Muscle of leg (tissue), 16 donors: ENCODE data around the gene CDKN2AIPNL. TPM values are rescaled to one million over a fixed set of nuclear protein-coding genes. Genes with fewer than 3 reads are reported as not detected.

ENCODE experiments used
- DNase-seq: peaks from one replicate; pipeline ENCODE4 v3.0.0; 2013
- H3K27ac ChIP-seq: one replicate; pipeline ENCODE4 v1.5.1; 2013; ENCODE audit warnings: mild to moderate bottlenecking, low read length, control low read depth
- H3K27me3 ChIP-seq: one replicate; pipeline ENCODE4 v1.6.1; 2013; ENCODE audit warnings: low read length; ENCODE audit not compliant: control insufficient read depth, insufficient read depth
- H3K36me3 ChIP-seq: one replicate; pipeline ENCODE4 v1.6.1; 2013; ENCODE audit warnings: low read length; ENCODE audit not compliant: control insufficient read depth, insufficient read depth
- H3K4me1 ChIP-seq: one replicate; pipeline ENCODE4 v1.6.1; 2013; ENCODE audit warnings: low read length; ENCODE audit not compliant: control insufficient read depth, insufficient read depth
- H3K4me3 ChIP-seq: one replicate; pipeline ENCODE4 v1.5.1; 2013; ENCODE audit warnings: low read length, control low read depth
- H3K9me3 ChIP-seq: replicated peaks from 2 replicates; pipeline ENCODE4 v1.6.1; 2013; ENCODE audit warnings: low read depth, low read length; ENCODE audit not compliant: control insufficient read depth
- WGBS: methylation state at CpG from one replicate; pipeline ENCODE4 v1.1.5; 2013; ENCODE audit warnings: missing lambda C conversion rate; ENCODE audit not compliant: insufficient coverage; 5-methylcytosine and 5-hydroxymethylcytosine counted together
- long read RNA-seq, 11 donors: transcript quantifications; one replicate each; lab custom pipeline, GENCODE V29; 2026
- polyA plus RNA-seq, 8 donors: library from polyadenylated mRNA; unstranded; fragments of 120-200 nt; gene quantifications; one replicate each; pipeline versions ENCODE4 v1.2.1 to v1.2.3, GENCODE V29; 2013; ENCODE audit warnings: inconsistent platforms in 1 of 8, low replicate concordance in 1 of 8; ENCODE audit not compliant: insufficient read length in 8 of 8, insufficient read depth in 1 of 8
- total RNA-seq: library from RNA; stranded (reverse); fragments of 120-200 nt; gene quantifications from one replicate; pipeline ENCODE4 v1.2.4, GENCODE V29; 2013

Gene CDKN2AIPNL, protein sequence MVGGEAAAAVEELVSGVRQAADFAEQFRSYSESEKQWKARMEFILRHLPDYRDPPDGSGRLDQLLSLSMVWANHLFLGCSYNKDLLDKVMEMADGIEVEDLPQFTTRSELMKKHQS
- 32.1 TPM for total RNA-seq
- polyA plus RNA-seq, result 10 to 100 TPM; 26.3 to 29.8 (median 27.5) TPM
- long read RNA-seq, donor 1, transcript CDKN2AIPNL-202 (3 exons, 1,223 nt), result major isoform, 11 of 11 reads
- long read RNA-seq, donor 1, partial matches to known transcripts, result 0 of 11 reads
- long read RNA-seq, donor 1, other reads (novel, unspliced or antisense), result 0 of 11 reads
- long read RNA-seq, donor 2, partial matches to known transcripts, result 0 of 1 reads
- long read RNA-seq, donor 2, other reads (novel, unspliced or antisense), result 0 of 1 reads
- long read RNA-seq, donor 3, transcript CDKN2AIPNL-202 (3 exons, 1,223 nt), result major isoform, 13 of 13 reads
- long read RNA-seq, donor 3, partial matches to known transcripts, result 0 of 13 reads
- long read RNA-seq, donor 3, other reads (novel, unspliced or antisense), result 0 of 13 reads
- long read RNA-seq, donor 4, transcript CDKN2AIPNL-202 (3 exons, 1,223 nt), result major isoform, 9 of 18 reads
- long read RNA-seq, donor 4, partial matches to known transcripts, result 9 of 18 reads
- long read RNA-seq, donor 4, other reads (novel, unspliced or antisense), result 0 of 18 reads
- long read RNA-seq, donor 5, transcript CDKN2AIPNL-202 (3 exons, 1,223 nt), result major isoform, 43 of 49 reads
- long read RNA-seq, donor 5, partial matches to known transcripts, result 0 of 49 reads
- long read RNA-seq, donor 5, other reads (novel, unspliced or antisense), result 6 of 49 reads
- long read RNA-seq, donor 6, transcript CDKN2AIPNL-202 (3 exons, 1,223 nt), result major isoform, 24 of 24 reads
- long read RNA-seq, donor 6, partial matches to known transcripts, result 0 of 24 reads
- long read RNA-seq, donor 6, other reads (novel, unspliced or antisense), result 0 of 24 reads
- long read RNA-seq, donor 7, transcript CDKN2AIPNL-202 (3 exons, 1,223 nt), result major isoform, 18 of 18 reads
- long read RNA-seq, donor 7, partial matches to known transcripts, result 0 of 18 reads
- long read RNA-seq, donor 7, other reads (novel, unspliced or antisense), result 0 of 18 reads
- long read RNA-seq, donor 8, transcript CDKN2AIPNL-202 (3 exons, 1,223 nt), result major isoform, 14 of 14 reads
- long read RNA-seq, donor 8, partial matches to known transcripts, result 0 of 14 reads
- long read RNA-seq, donor 8, other reads (novel, unspliced or antisense), result 0 of 14 reads
- long read RNA-seq, donor 9, transcript CDKN2AIPNL-202 (3 exons, 1,223 nt), result major isoform, 9 of 9 reads
- long read RNA-seq, donor 9, partial matches to known transcripts, result 0 of 9 reads
- long read RNA-seq, donor 9, other reads (novel, unspliced or antisense), result 0 of 9 reads
- long read RNA-seq, donor 10, transcript CDKN2AIPNL-202 (3 exons, 1,223 nt), result major isoform, 25 of 33 reads
- long read RNA-seq, donor 10, partial matches to known transcripts, result 0 of 33 reads
- long read RNA-seq, donor 10, other reads (novel, unspliced or antisense), result 8 of 33 reads
- long read RNA-seq, donor 11, transcript CDKN2AIPNL-202 (3 exons, 1,223 nt), result major isoform, 14 of 45 reads
- long read RNA-seq, donor 11, partial matches to known transcripts, result 31 of 45 reads
- long read RNA-seq, donor 11, other reads (novel, unspliced or antisense), result 0 of 45 reads

DNA sequence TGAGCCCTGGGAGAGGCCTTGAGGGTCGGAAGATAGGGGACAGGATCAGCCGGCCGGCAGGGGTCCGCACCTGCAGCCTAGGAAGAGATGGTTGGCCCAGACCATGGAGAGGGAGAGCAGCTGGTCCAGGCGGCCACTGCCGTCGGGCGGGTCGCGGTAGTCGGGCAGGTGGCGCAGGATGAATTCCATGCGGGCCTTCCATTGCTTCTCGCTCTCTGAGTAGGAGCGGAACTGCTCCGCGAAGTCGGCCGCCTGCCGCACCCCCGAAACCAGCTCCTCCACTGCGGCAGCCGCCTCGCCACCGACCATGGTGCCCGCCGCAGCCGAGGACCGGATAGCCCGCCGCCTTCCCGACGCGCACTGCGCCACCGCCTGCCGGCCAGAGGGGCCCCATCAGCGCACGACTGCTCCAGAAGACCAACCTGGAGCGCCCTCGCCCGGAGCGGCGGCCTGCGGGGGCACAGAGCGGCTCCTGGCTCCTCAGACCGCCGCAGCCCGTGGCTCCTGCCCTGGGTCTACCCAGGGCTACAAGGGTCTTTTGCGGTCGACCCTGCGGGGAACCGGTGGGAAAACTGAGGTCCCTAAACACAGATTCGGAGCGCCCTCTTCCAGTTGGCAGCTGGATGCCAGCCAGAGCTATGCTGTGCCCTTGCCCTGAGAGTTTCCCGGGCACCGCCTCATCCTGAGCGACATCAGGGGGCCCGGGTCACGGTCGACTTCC lies at the start of gene CDKN2AIPNL:
Gene CDKN2AIPNL, minus strand, starts transcription at position 336 of the 721 bp plus-strand sequence. Its CDS starts 27 bp downstream, at position 309.
- peak within 1 kb of the TSS; percentile 15 for H3K27ac ChIP-seq
- WGBS, result under 1% methylated on average over 59 of the region's 61 CpGs
- peak; percentile 94 for DNase-seq

DNA sequence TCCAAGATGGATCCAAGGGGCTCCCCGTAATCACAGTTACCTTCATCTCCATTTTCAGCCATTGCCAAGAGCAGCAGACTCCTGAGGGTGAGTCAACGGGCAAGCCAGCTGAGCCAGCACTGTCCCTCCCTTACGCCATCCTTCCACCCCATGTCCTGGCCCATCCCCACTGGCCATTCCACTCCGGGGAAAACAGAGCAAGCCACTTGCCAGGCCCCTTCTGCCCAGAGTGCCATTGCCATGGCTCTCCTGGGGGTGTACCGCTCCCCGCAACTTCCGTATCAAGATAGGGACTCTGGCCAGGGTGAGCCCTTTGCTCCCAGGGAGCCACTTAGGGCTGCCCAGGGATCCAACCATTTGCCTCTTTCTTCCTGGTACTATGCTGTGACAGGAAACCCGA lies 48.9 kb upstream of the CDKN2AIPNL start:
- DNase-seq, result no peak
- H3K36me3 ChIP-seq, result no peaks in the 10 kb centered on the region
- H3K27ac ChIP-seq, result no peak overlapping the region
- H3K9me3 ChIP-seq, result no peaks in the 10 kb centered on the region
- WGBS, result 77% methylated on average over 7 of the region's 8 CpGs
- peaks cover 26% of the 10 kb centered on the region for H3K4me1 ChIP-seq
- H3K27me3 ChIP-seq, result peaks cover 8% of the 10 kb centered on the region
- no peak overlapping the region for H3K4me3 ChIP-seq

More for the DNA sequence above, at the start of gene CDKN2AIPNL:
- peaks cover 5% of the 10 kb centered on the region for H3K36me3 ChIP-seq
- H3K4me1 ChIP-seq, result peaks cover 12% of the 10 kb centered on the region
- H3K4me3 ChIP-seq, result peak within 1 kb of the TSS; percentile 78
- H3K9me3 ChIP-seq, result no peaks in the 10 kb centered on the region
- no peaks in the 10 kb centered on the region for H3K27me3 ChIP-seq

- Histone ChIP-seq H3K27ac (no peak overlapping the region), H3K27me3 (peaks cover 2% of the 10 kb centered on the region), H3K4me1 (peaks cover 21% of the 10 kb centered on the region), H3K36me3 (no peaks in the 10 kb centered on the region), H3K9me3 (no peaks in the 10 kb centered on the region), H3K4me3 (no peak overlapping the region)
- WGBS, result 88% methylated on average over 1 of the region's 1 CpG
- DNase-seq, result no peak
Measured at GRCh38 chr5:134459491-134459890, 47.8 kb upstream of the CDKN2AIPNL start.

DNA sequence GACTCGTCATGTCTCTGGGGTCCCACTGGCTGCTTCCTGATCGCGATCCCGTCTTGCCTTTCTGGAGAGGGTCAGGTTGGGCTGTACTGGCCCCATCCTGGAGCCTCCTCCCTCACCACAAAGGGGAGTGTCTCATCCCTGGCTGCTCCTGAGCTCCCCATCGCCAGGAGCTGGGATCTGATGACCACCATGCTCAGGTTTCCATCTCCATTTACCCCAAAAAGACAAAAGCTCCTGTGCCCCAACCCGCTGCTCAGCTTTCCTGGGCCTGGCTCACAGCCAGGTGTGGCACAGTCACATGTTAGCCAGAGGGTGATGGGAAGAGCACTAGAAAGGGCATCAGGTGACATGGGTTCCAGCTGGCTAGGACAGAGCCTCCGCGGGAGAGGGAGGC lies 47.3 kb upstream of the CDKN2AIPNL start:
- no peak overlapping the region for H3K27ac ChIP-seq
- H3K4me1 ChIP-seq, result peaks cover 21% of the 10 kb centered on the region
- H3K9me3 ChIP-seq, result no peaks in the 10 kb centered on the region
- 89% methylated on average over 7 of the region's 8 CpGs for WGBS
- no peaks in the 10 kb centered on the region for H3K36me3 ChIP-seq
- DNase-seq, result no peak
- H3K27me3 ChIP-seq, result peaks cover 2% of the 10 kb centered on the region
- H3K4me3 ChIP-seq, result no peak overlapping the region

DNA sequence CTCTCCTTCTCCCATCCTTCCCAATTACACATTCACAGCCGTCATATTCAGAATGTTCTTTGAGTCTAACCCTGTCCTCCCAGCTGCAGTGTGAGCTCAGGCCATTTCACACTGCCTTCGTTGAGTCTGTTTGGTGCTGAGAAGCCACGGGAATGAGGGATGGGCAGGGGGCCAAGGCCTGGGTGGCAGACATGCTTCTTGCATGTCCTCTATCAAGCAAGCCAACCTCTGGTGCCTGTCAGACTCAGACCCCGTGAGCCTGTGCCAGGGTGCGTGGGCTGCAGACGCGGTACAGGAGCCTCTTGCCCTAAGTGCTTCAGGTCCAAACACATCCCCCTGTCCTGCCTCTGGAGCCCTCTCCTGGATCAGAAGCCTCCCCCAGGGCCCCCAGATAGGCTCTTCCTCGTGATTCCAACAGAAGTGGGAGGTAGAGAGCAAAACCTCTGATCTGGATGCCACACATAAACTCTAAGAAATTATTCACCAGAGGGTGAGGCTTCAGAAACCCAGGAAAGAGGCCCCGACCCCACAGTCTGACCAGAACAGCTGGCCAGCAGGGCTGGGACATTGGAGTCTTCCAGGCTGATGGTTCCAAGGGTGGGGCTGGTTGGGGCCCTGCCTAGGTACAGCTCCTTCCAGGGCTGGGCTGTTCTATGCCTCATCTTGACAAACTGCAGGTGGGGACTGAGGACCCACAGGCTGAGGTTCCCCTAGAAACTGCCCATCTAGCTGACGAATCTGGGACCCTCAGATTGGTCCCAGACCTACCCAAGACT lies 46.7 kb upstream of the CDKN2AIPNL start:
- Histone ChIP-seq H3K4me3 (no peak overlapping the region), H3K9me3 (no peaks in the 10 kb centered on the region), H3K27ac (no peak overlapping the region), H3K36me3 (no peaks in the 10 kb centered on the region), H3K4me1 (peaks cover 21% of the 10 kb centered on the region), H3K27me3 (peaks cover 2% of the 10 kb centered on the region)
- DNase-seq, result peak; percentile 18
- 60% methylated on average over 8 of the region's 10 CpGs for WGBS

- Histone ChIP-seq H3K36me3 (no peaks in the 10 kb centered on the region), H3K4me1 (peaks cover 21% of the 10 kb centered on the region), H3K9me3 (no peaks in the 10 kb centered on the region), H3K4me3 (no peak overlapping the region), H3K27ac (no peak overlapping the region), H3K27me3 (no peaks in the 10 kb centered on the region)
- DNase-seq, result no peak
- WGBS, result 75% methylated on average over 3 of the region's 3 CpGs
Measured at GRCh38 chr5:134457801-134458200, 46.1 kb upstream of the CDKN2AIPNL start.

DNA sequence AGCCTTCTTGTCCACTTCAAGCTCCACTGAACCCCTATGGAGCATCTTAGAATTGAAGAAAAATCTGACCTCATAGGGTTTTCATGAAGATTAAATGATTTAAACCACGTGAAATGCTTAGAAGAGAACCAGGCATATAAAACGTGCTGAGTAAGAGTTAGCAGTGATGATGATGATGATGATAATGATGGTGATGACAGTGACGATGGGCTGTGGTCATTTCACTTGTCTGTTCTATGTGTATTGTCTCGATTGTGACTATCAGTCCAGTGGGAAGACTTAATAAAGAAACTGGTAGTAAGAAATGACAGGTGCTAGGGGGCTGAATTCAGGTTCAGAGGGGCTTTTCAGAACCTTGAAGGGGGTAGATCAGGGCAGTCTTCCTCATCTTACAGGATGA lies 45.1 kb upstream of the CDKN2AIPNL start:
- no peak overlapping the region for H3K4me3 ChIP-seq
- 50% methylated on average over 4 of the region's 4 CpGs for WGBS
- no peak overlapping the region for H3K27ac ChIP-seq
- peaks cover 19% of the 10 kb centered on the region for H3K4me1 ChIP-seq
- H3K9me3 ChIP-seq, result no peaks in the 10 kb centered on the region
- no peaks in the 10 kb centered on the region for H3K36me3 ChIP-seq
- H3K27me3 ChIP-seq, result no peaks in the 10 kb centered on the region
- DNase-seq, result no peak

- peaks cover 22% of the 10 kb centered on the region for H3K4me1 ChIP-seq
- no peak overlapping the region for H3K27ac ChIP-seq
- no peaks in the 10 kb centered on the region for H3K9me3 ChIP-seq
- no peak overlapping the region for H3K4me3 ChIP-seq
- H3K27me3 ChIP-seq, result no peaks in the 10 kb centered on the region
- no peak for DNase-seq
- H3K36me3 ChIP-seq, result no peaks in the 10 kb centered on the region
- WGBS, result 88% methylated on average over 4 of the region's 8 CpGs
Measured at GRCh38 chr5:134455466-134455865, 43.8 kb upstream of the CDKN2AIPNL start.
